KMS-11 (cell line): ENCODE results near the gene SGPP2.

Experiments
- H2AFZ ChIP-seq: fragments of 200-600 bp; sonication (generic); 2 replicates; pipeline ENCODE4 v1.6.1; 2016; ENCODE audit warnings: antibody characterized with exemption, mixed run types, low read depth
- H3K27ac ChIP-seq: fragments of 200-600 bp; sonication (generic); 2 replicates; pipeline ENCODE4 v1.6.1; 2016; ENCODE audit warnings: mild to moderate bottlenecking, mixed run types
- H3K27me3 ChIP-seq: fragments of 200-600 bp; sonication (generic); 2 replicates; pipeline ENCODE4 v1.6.1; 2017; ENCODE audit warnings: mild to moderate bottlenecking, low read depth, mixed run types, moderate library complexity; ENCODE audit not compliant: insufficient read depth
- H3K36me3 ChIP-seq: fragments of 200-600 bp; sonication (generic); 2 replicates; pipeline ENCODE4 v1.6.1; 2017; ENCODE audit warnings: mild to moderate bottlenecking, mixed run types; ENCODE audit not compliant: insufficient read depth
- H3K4me1 ChIP-seq: fragments of 200-600 bp; sonication (generic); 2 replicates; pipeline ENCODE4 v1.6.1; 2016; ENCODE audit warnings: mild to moderate bottlenecking, low read depth, mixed run types; ENCODE audit not compliant: poor library complexity, severe bottlenecking
- H3K4me2 ChIP-seq: fragments of 200-600 bp; sonication (generic); 2 replicates; pipeline ENCODE4 v1.7.0; 2016; ENCODE audit warnings: mild to moderate bottlenecking, mixed run types
- H3K4me3 ChIP-seq: fragments of 200-600 bp; sonication (generic); IDR thresholded peaks from 2 replicates; pipeline ENCODE4 v1.6.1; 2017; ENCODE audit warnings: low read depth, low read length, mixed read lengths; ENCODE audit not compliant: insufficient read depth
- H3K79me2 ChIP-seq: fragments of 200-600 bp; sonication (generic); 2 replicates; pipeline ENCODE4 v1.6.1; 2016; ENCODE audit warnings: low read depth, mixed run types; ENCODE audit not compliant: insufficient read depth
- H3K9ac ChIP-seq: fragments of 200-600 bp; sonication (generic); 2 replicates; pipeline ENCODE4 v1.6.1; 2016; ENCODE audit warnings: mild to moderate bottlenecking, mixed run types
- H4K20me1 ChIP-seq: fragments of 200-600 bp; sonication (generic); 2 replicates; pipeline ENCODE4 v1.6.1; 2016; ENCODE audit warnings: mild to moderate bottlenecking, mixed run types; ENCODE audit not compliant: insufficient read depth
- TF ChIP-seq, protein P1 (sequence below): fragments of 200-600 bp; sonication (generic); conservative IDR thresholded peaks from 2 replicates; pipeline ENCODE4 v1.6.1; 2017; ENCODE audit warnings: low read depth, mild to moderate bottlenecking, antibody characterized with exemption, low read length, moderate library complexity, mixed read lengths

Gene SGPP2

DNA sequence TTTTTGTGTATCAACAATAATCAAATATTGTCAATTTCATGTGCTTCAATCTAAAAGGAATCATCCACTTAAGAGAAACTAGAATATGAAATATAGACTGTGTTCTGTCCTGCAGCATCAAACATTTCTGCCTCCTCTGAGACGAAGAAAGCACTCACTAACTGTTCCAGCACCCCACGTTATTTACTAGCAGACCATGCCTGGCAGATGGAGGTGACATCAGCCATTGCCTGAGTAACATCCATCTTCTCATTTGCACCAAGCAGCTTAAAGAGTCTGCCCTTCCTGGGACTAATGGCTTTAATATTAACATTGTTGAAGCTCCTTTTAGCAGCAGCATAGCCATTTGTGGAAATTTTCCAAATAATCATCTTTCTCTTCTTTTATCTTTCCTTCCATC, 25.7 kb downstream of the SGPP2 start:
- H3K9ac ChIP-seq, result no peak overlapping the region
- no peak overlapping the region for H3K4me2 ChIP-seq
- no peaks in the 10 kb centered on the region for H4K20me1 ChIP-seq
- H2AFZ ChIP-seq, result no peak overlapping the region
- H3K4me1 ChIP-seq, result no peaks in the 10 kb centered on the region
- no peak overlapping the region for H3K27ac ChIP-seq
- TF ChIP-seq, protein P1, sequence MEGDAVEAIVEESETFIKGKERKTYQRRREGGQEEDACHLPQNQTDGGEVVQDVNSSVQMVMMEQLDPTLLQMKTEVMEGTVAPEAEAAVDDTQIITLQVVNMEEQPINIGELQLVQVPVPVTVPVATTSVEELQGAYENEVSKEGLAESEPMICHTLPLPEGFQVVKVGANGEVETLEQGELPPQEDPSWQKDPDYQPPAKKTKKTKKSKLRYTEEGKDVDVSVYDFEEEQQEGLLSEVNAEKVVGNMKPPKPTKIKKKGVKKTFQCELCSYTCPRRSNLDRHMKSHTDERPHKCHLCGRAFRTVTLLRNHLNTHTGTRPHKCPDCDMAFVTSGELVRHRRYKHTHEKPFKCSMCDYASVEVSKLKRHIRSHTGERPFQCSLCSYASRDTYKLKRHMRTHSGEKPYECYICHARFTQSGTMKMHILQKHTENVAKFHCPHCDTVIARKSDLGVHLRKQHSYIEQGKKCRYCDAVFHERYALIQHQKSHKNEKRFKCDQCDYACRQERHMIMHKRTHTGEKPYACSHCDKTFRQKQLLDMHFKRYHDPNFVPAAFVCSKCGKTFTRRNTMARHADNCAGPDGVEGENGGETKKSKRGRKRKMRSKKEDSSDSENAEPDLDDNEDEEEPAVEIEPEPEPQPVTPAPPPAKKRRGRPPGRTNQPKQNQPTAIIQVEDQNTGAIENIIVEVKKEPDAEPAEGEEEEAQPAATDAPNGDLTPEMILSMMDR, result no peak
- H3K27me3 ChIP-seq, result no peaks in the 10 kb centered on the region
- no peak overlapping the region for H3K4me3 ChIP-seq
- H3K36me3 ChIP-seq, result no peaks in the 10 kb centered on the region
- H3K79me2 ChIP-seq, result no peaks in the 10 kb centered on the region

DNA sequence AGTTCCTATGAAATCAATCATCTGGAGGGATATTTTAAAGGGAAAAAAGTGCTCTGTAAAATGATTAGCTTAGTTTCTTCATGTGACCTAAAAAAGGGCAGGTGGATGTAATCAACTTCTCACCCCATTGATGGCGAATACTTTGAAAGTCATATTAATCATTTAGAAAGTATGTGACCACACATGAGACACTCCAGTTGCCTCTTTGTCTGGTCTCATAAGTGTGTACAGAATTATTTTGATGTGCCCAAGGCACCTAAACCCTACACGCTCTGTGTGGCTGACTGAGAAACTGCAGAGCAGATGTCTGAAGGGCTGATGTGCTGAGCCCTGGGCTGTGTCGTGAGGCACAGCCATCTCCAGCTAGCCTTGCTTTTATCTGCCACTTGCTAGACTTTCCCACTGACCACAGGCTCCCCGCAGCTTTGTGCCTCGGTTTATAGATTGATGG, 26.9 kb downstream of the SGPP2 start:
- no peak overlapping the region for H3K4me3 ChIP-seq
- no peak overlapping the region for H3K27ac ChIP-seq
- H3K9ac ChIP-seq, result no peak overlapping the region
- no peaks in the 10 kb centered on the region for H3K79me2 ChIP-seq
- H3K4me2 ChIP-seq, result no peak overlapping the region
- no peaks in the 10 kb centered on the region for H4K20me1 ChIP-seq
- no peaks in the 10 kb centered on the region for H3K36me3 ChIP-seq
- TF ChIP-seq, protein P1, result no peak
- H2AFZ ChIP-seq, result no peak overlapping the region
- no peaks in the 10 kb centered on the region for H3K4me1 ChIP-seq
- H3K27me3 ChIP-seq, result no peaks in the 10 kb centered on the region

DNA sequence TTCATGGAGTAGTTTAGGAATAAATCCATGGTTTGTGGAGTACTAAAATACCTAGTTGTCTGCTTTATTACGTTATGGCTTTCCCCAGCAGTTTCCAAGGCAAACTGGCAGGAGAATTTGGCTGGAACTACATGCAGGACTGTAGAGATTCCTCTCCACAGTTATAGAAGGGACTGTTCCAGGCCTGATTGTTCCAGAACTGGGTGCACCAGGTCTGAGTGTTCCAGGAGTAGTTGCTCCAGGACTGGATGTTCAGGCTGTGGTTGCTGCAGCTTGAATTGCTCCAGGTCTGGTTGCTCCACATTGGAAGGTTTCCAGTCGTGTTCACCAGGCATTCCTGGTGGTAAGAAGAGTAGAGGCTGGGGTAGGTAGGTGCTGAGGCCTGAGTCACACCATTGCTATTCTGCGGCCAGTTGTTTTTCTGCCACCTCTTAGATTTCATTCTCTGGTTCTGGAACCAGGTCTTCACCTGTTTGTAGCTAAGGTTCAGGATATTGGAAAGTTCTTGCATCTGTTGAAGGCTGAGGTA, 28.1 kb downstream of the SGPP2 start:
- H3K9ac ChIP-seq, result no peak overlapping the region
- H3K27me3 ChIP-seq, result no peaks in the 10 kb centered on the region
- H3K4me1 ChIP-seq, result no peaks in the 10 kb centered on the region
- H3K4me2 ChIP-seq, result no peak overlapping the region
- H3K36me3 ChIP-seq, result no peaks in the 10 kb centered on the region
- H3K27ac ChIP-seq, result no peak overlapping the region
- H4K20me1 ChIP-seq, result no peaks in the 10 kb centered on the region
- no peaks in the 10 kb centered on the region for H3K79me2 ChIP-seq
- no peak overlapping the region for H3K4me3 ChIP-seq
- H2AFZ ChIP-seq, result no peak overlapping the region
- TF ChIP-seq, protein P1, result no peak

DNA sequence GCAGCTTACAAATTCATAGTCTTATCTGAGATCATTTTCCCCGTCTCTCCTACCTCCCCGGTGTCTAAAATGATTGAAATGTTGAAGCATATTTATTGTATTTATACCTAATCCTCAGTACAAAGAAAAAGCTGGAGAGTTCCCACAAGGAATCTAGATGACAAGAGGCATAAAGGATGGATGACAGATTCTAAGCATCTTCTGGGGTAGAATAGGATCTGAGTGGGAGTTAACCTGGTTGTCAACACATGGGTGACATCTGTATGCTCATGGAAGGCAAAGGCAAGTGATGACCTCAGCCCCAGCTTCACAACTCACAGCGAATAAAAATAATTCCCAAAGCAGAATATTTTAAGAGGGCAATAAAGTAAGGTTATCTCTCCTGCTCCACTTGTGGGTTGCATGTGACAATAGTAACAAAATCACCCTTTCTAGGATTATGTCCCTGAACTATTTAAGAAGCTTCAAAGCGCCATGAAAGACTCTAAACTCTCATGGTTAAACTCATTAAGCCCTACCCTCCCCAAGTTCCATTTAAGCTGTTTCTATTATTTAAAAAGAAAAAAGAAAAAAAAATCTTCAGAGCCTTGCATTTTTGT, 32.2 kb downstream of the SGPP2 start:
- TF ChIP-seq, protein P1, result no peak
- Histone ChIP-seq H3K79me2 (no peaks in the 10 kb centered on the region), H4K20me1 (no peaks in the 10 kb centered on the region), H2AFZ (no peak overlapping the region), H3K36me3 (no peaks in the 10 kb centered on the region), H3K27me3 (no peaks in the 10 kb centered on the region), H3K9ac (no peak overlapping the region), H3K4me2 (no peak overlapping the region), H3K4me3 (no peak overlapping the region), H3K4me1 (no peaks in the 10 kb centered on the region), H3K27ac (no peak overlapping the region)
